IPS-NIHi7 (cell line): ENCODE data around the gene HDAC8.
"Not testable (repeated sequence)": the region's sequence is repeated elsewhere in the genome, so short reads cannot be mapped to it uniquely, and the experiment has no call there.

ENCODE experiments used
- DNase-seq: peaks from one replicate; pipeline ENCODE4 v3.0.0; 2012; ENCODE audit warnings: mixed read lengths; ENCODE audit errors: extremely low spot score

HDAC8 gene

DNA sequence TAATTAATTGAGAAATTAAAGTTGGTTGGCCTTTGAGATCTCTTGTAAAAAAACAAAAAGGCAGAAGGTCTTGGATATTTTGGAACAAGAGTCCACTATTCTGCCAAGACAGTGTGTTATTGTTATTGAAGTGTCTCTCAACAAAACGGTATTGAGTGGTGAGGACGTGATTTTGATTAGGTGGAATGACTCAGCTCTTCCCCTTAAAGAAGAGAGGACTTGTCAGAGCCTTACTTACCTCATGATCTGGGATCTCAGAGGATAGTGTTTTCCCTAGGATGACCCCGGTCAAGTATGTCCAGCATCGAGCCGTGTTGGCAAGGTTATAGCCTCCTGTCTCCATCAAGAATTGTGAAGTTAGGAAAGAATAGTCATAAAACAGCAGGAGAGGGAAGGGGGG lies 110.9 kb downstream of the HDAC8 start:
- no peak for DNase-seq

DNA sequence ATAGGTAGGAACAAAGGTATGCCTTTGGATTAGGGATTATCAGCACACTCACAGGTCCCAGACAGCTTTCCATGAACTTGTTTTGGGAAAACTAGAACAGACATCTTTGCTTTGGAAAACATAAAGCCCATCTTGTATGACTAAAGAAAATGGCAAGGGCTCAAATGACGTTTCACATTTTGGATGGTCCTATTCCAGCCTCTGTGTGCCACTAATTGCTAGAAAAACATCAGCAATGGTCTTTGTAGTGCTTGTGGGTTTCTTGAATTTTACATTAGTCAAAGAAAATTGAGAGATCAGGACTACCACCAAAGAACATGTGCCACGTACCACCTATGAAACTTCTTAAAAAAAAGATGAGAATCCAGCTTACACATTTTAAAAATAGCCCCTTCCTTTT lies 111.4 kb downstream of the HDAC8 start:
- DNase-seq = no peak

DNA sequence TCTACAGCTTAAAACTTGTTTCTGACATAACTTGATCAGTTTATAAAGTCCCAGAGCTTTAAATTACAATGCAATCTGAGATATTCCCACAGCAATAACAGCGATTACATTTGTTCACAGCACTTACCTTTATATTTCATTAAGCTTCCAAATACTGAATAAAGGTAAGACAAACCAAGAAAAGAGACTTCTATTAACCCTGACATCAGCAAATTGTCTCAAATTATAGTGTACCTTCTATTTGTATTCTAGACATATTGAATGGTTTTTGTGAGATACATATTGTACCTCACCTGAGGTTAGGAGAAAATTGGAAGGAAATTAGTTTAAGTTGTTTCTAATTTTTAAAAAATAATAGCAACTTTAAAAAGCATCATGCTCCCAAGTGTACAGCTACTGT lies 111.9 kb downstream of the HDAC8 start:
- DNase-seq = no peak

DNA sequence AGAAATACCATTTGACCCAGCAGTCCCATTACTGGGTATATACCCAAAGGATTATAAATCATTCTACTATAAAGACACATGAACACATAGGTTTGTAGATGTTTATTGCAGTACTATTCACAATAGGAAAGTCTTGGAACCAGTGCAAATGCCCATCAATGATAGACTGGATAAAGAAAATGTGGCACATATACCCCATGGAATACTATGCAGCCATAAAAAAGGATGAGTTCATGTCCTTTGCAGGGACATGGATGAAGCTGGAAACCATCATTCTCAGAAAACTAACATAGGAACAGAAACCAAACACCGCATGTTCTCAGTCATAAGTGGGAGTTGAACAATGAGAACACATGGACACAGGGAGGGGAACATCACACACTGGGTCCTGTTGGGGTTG lies 123.6 kb downstream of the HDAC8 start:
- not testable (repeated sequence) for DNase-seq

DNA sequence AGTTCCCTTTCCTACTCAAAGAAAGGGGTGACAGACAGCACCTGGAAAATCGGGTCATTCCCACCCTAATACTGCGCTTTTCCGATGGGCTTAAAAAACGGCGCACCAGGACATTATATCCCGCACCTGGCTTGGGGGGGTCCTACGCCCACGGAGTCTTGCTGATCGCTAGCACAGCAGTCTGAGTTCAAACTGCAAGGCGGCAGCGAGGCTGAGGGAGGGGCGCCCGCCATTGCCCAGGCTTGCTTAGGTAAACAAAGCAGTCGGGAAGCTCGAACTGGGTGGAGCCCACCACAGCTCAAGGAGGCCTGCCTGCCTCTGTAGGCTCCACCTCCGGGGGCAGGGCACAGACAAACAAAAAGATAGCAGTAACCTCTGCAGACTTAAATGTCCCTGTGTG lies 131.9 kb downstream of the HDAC8 start:
- not testable (repeated sequence) for DNase-seq

DNA sequence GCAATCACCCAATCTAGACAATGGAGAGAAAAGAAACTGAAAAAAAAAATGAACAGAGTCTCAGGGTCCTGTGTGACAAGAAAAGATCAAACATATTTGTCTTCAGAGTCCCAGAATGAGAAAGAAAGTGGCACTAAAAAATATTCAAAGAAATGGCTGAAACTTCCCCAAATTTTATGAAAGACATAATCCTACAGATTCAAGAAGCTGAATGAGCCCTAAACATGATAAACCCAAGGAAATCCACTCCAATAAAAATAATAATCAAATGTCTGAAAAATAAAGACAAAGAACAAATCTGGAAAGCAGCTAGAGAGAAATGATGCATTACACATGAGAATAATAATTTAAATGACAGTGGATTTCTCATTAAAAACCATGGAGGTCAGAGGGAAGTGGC lies 136.6 kb downstream of the HDAC8 start:
- DNase-seq = no peak

DNA sequence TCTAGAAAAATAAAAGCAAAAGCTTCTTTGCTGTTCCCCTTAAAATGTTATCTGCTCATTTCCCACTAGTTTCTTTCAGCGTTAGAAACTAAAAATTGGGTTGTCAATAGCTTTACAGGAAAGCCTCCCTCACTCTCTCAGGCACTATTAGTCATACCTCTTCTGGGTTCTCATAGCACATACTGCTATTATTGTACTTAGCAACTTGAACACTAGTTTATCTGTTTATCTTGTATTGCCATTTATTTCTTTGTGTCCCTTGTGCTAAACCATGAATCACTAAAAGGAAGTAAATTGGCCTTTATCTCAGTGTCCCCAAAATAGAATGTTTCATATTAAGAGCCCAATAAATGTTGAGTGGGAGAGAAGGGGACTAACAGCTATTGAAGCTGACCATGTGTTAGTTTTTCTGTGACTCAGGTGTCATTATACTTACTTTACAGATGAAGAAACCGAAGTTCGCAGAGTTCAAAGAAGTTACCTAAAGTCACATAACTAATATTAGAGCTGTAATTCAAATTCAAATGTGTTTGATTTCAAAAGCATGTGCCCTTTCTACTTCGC lies 142.2 kb downstream of the HDAC8 start:
- DNase-seq = no peak

DNA sequence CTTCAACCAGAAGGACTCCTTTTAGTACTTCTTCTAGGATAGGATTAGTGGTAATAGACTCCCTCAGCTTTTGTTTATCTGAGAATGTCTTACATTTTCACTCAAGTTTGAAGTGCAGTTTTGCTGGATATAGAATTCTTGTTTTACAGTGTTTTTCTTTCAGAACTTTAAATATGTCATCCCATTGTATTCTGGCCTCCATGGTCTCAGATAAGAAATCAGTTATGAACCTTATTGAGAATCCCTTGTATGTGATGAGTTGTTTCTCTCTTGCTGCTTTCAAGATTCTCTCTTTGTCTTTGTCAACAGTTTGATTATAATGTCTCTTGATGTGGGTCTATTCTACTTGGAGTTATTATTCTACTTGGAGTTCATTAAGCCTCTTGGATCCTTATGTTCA lies 150.8 kb downstream of the HDAC8 start:
- DNase-seq = no peak

DNA sequence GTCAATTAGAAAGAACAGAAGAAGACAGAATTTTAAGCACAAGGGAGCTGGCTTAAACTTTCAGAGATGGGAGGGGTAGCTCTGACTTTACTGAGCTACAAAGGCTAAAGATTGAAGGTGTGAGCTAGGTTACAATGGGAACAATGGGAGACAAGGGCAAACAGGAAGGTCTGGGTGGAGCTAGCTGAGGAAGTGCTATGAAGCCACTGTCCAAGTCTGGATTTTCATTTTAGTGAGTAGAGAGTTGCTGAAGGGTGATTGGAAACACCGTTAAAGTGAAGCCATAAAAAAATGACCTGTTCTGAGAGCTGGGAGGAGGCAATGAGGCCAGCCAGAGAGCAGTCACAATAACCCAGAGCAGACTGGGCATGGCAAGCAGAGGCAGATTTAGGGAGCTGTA lies 162.7 kb downstream of the HDAC8 start:
- no peak for DNase-seq

DNA sequence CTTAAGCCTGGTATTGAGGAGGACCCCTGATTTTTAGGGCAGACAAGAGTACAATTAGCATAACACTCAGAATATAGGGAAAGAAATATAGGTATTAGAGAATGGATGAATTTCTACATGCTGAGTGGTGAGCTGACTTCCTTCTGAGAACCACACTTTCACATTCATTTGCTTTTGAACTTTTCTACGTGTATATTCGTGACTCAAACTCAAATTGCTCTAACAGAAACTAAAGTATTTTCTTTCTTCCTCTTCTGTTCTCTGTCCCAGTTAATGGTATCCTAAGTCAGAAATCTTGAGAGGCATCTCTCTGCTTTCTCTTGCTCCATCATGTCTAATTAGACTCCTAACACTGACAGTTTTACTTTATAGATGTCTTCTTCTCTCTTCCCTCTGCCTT lies 163.8 kb downstream of the HDAC8 start:
- no peak for DNase-seq

DNA sequence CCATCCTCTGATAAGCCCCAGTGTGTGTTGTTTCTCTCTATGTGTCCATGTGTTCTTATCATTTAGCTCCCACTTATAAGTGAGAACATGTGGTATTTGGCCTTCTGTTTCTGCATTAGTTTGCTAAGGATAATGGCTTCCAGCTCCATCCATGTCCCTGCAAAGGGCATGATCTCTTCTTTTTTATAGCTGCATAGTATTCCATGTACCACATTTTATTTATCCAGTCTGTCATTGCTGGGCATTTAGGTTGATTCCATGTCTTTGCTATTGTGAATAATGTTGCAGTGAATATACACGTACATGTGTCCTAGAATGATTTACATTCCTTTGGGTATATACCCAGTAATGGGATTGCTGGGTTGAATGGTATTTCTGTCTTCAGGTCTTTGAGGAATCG lies 167.5 kb downstream of the HDAC8 start:
- not testable (repeated sequence) for DNase-seq

DNA sequence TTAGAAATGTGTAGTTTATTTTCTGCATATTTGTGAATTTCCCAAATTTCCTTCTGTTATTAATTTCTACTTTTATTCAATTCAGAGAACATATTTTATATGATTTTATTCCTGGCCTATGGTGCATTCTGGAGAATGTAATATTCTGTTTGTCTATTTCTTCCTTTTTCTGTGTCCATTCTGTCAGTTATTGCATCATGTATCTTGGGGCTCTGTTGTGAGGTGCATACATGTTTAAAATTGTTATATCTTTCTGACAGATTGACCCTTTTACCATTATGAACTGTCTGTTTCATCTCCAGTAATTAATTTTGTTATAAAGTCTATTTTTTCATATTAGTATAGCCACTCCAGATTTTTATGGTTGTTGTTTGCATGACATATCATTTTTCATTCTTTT lies 170.0 kb downstream of the HDAC8 start:
- no peak for DNase-seq

DNA sequence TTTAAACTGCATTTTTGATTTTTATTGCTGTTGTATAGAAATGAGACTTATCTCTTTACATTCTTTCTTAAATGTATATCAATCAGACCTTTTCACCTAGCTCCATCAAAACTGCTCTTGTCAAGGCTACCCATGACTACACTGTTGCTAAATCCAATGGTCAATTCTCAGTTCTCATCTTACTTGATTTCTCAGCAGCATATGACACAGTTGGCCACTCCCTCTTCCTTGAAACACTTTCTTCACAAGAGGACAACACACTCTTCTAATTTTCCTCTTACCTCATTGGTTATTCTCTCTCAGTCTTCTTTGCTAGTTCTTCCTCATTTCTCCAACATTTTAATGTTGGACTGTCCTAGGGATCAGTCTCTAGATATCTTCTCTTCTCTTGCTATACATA lies 172.8 kb downstream of the HDAC8 start:
- DNase-seq = no peak

DNA sequence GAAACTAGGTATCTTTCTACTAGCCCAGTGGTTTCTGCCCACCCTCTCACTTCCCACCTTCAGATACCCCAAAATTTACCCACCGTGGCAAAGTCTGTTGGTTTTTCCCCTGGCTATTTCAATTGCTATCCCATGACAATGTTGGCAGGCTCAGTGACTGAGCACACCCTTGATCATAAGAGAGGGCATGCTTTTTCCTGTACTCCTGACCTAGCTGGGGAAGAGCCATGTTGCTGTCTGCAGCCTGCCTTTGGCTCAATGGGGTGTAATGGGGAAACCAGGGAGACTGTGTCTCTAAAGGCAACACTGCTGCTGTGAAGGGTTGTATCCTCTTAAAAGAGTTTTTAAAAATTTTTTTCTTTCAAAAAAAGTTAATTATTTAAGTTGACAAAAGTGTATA lies 176.5 kb downstream of the HDAC8 start:
- DNase-seq = no peak

DNA sequence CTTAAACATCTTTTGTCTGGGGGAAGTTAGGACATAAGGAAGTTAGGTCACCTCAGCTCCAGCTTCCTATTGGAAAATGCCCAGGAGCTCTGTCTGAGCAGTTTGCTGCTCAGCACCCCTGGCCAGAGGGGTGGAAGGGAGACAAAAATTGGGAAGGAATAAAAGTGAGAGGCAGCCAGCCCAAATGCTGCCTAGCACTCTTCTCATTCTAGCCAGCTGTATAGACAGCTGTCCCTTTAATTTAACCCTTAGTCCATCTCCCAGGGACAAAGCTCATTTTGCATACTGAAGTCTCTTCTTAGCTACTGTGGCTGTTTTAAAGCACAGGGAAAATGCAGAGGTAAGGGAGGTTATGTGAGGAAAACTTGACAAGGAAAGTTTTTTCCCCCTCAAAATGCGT lies 177.4 kb downstream of the HDAC8 start:
- no peak for DNase-seq

DNA sequence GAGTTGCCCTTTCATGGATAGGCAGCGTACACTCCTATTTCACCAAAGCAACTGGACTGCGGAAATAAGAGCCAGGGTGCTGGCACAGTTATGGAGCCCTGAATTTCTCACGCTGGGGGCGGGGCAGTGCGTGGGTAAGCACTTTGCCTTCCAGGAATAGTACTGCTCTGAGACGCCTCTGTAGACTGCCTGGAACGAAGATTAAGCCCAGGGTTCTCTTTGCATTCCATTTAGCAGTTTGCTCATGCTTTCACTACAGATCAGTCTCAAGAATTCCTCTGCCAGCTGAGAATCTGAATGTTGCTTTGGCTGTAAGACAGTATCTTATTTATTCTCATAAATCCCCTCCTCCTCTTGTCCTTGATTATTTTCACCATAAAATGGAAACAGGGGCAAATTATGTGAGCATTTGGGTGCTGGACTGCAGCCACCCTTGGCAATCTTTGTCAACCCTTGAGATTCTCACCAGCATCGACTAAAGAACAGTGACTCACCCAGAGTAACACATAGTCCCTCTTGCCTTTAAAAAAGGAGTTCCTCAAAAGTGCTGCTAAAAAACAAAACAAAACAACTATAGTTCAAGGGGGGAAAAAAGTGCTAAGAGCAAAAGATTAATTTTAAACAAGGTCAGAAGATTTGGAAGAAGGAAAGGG lies 178.0 kb downstream of the HDAC8 start:
- no peak for DNase-seq

DNA sequence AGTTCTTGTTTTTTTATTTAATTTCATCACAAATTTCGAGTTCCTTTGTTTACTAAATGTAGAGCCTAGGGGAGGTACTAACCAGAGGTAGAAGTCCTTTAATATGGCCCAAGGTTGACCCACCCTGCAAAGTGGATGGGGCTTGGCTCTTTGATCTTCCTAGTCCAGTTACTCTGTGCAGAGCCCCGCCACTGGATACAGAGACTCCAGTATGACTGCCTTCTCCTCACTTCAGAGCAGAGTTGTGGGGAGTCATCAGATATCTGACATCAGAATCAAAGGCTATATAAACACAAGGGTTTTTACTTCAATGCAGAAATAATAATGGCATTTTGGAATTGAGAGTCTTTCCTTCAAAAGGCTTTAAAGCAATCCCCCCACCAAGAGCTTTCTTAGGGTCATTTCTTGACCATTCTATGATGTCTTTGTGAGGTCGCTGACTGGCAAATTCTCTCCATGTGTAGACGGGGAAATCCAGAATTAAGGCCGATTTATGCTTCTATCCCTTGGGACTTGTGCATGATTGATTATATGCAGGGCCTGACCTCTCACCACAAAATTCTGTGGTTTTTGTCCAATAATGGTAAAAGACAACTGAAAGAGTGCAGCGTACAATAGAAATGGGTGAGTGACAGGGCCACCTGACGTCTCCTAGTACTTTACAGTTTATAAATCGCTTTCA lies 178.7 kb downstream of the HDAC8 start:
- no peak for DNase-seq

DNA sequence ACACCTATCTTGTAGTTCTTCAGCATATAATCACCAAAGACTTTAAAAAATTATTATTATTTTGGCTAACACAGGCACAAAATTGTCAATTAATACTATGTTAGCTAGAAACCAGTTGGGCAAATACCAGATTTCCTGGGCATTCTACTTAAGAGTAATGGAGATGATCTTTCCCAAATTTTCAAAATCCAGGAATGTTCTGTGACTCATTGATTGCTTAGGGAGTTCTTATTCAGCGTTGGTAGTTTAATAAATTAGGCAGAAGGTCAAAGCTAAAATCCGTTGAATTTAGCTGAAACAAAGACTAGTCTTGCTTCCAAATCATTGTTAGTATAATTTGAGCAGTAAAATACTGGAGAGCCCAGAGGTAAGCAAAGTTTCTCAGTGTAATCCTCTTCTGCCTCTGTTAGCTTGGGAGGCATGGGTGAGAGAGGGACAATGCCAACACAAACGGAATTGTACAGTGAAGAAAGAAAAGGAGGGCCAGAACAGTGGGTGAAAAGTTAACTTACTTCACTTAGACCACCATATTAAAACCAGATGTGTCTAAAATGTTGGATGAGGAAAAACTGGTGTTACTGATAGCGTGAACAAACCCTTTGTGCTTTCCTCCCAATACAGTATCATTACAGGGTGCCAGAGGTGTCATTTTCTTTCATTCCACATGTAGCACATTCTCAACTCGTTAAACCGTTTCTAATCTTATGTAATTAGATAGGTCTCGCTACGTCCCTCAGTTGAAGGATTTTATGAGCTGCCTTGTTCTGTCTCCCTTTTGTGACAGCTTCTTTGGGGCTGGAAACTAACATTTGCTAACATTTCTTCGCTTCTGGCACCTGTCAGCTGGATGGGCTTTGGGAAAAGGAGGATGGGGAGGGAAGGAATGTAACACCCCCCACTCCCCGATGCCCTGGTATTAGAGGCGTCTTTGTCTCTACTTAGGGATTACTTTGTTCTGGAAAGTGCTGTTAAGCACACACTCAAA lies 179.5 kb downstream of the HDAC8 start:
- DNase-seq = no peak

DNA sequence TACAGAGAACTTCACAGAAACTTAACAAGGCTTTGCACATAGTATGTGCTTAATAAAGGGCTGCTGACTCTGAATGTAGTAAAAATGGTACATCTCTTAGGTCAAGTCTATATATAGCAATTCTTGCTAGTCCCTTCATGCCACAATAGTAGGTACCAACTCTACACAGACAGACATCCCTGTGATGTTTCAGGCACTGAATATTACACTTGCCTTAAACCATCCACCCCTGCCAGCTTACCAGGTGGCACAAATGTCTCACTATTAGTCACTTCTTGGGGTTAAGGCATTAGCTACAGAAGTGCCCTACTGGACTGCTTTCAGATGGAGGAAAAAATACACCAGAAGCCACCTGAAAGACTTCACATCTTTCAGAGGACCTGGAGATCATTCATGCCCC lies 180.6 kb downstream of the HDAC8 start:
- no peak for DNase-seq

DNA sequence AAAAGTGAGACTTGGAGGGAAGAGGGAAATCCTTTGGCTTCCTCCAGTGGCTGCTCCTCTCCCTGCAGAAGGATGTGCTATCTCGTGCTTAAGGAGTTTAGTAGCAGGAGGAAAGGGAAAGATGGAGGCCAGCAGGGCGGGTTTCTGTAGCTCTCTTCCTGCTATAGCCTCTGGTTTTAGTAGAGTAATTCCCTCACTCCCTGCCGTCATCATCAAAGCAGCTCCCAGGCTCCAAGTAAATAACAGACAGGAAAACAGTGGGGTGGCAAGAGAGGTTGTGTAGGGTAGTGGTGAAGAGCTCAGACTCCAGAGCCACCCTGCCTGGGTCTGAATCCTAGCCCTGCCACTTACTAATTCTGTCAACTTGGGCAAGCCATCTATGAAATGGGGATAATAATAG lies 185.4 kb downstream of the HDAC8 start:
- DNase-seq = no peak

DNA sequence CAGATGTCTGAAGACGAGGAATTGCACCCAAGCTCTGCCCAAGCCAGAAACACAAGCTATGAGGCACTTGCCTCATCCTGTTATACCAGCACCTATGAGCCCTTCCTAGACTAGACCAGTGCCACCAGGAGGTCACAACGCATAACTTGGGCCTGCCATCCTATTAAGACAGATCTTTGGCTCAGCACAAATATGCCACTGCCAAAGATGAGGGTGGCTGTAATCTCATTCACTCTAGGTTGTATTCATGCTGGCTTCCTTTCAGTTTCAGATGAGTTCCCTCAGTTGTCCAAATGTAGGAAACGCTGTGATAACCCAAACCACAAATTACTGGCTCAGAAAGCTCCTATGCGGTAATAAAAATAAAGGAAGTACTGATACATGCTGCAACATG lies 190.4 kb downstream of the HDAC8 start:
- DNase-seq = no peak

DNA sequence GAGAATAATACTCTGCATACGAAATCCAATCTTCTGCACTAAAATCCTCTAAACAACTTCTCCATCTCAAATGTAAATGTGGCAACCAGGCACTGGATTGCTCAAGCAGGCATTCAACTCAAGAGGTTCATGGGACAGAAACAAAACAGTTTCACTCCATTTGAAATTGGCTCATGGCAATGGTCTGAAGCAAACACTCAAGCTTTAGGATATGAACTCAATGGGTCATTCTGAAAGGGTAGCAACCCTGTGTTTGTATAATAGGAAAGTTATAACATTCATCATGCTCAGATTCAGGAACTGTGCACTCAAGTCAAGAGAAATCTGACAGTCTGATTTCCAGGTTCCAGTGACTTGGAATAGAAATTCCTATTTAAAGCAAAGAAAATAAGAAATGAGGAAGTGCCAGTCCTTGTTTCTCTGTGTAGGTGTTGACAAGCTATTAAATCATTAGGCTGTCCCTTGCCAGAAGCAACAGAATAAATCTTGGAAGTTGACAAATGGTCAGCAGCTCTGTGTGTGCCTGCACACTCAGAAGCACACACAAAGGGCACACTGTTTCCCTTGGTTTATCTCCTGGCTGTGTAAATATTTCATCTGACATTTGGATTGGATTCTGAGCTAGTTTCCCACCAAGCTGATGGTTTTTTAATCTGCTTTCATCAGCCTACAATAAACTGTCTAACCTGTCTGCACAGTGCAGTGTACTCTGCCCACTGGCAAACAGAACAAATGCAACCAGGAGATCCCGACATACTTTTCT lies 191.0 kb downstream of the HDAC8 start:
- DNase-seq = no peak
